K562 (cell line): ENCODE measurements around the gene ANTKMT. TPM values are rescaled to one million over a fixed set of nuclear protein-coding genes. Genes with fewer than 3 reads are reported as not detected.
A peak's percentile ranks its signal among the peaks of the same experiment; 100 is the strongest.

Experiments used
- CHD7 ChIP-seq: fragments of 200-600 bp; sonication (generic); IDR thresholded peaks from one replicate; pipeline ENCODE4 v1.6.1; 2012; ENCODE audit warnings: mild to moderate bottlenecking, low read depth, low read length, inconsistent platforms
- EP300 ChIP-seq: IDR thresholded peaks from 2 replicates; pipeline ENCODE4 v1.6.1; 2012; ENCODE audit warnings: low read length, improper control_type of control experiment
- HSF4 ChIP-seq: fragments of 250-450 bp; sonication (Bioruptor Pico); IDR thresholded peaks from 2 replicates; pipeline ENCODE4 v2.1.2; 2022; ENCODE audit warnings: mild to moderate bottlenecking, moderate library complexity, borderline replicate concordance
- ILK ChIP-seq: fragments of 450-650 bp; IDR thresholded peaks from 2 replicates; pipeline ENCODE4 v1.6.1; 2016; ENCODE audit warnings: missing genetic modification characterization, low read depth, mild to moderate bottlenecking, missing compliant biosample characterization, moderate library complexity, borderline replicate concordance
- POLR3G ChIP-seq: IDR thresholded peaks from 2 replicates; pipeline ENCODE4 v1.6.1; 2011; ENCODE audit not compliant: insufficient read length, insufficient replicate concordance; ENCODE audit errors: extremely low read depth
- TAF1 ChIP-seq: IDR thresholded peaks from 2 replicates; pipeline ENCODE4 v1.6.1; 2011; ENCODE audit warnings: mild to moderate bottlenecking, low read length, moderate library complexity; ENCODE audit not compliant: insufficient read depth, control insufficient read depth, severe bottlenecking; ENCODE audit errors: extremely low read depth
- TFAM ChIP-seq: fragments of 250-450 bp; sonication (Bioruptor Pico); conservative IDR thresholded peaks from 2 replicates; pipeline ENCODE4 v1.5.0; 2021; ENCODE audit warnings: mild to moderate bottlenecking, moderate library complexity
- WHSC1 ChIP-seq: IDR thresholded peaks from one replicate; pipeline ENCODE4 v1.6.1; 2012; ENCODE audit warnings: low read length, control low read depth, inconsistent platforms
- ZNF263 ChIP-seq: sonication (generic); formaldehyde crosslinking; IDR thresholded peaks from 2 replicates; pipeline ENCODE4 v1.8.0; 2022; ENCODE audit warnings: mild to moderate bottlenecking, missing genetic modification reagents, borderline replicate concordance
- ZNF507 ChIP-seq: conservative IDR thresholded peaks from 2 replicates; pipeline ENCODE4 v1.6.1; 2017; ENCODE audit warnings: missing genetic modification characterization, missing compliant biosample characterization
- polyA plus RNA-seq, 8 experiments: library from polyadenylated mRNA; depleted of rRNA in 4 of 8; stranded (reverse) in 5 of 8; unstranded in 3 of 8; fragments of >200 nt; fragmentation: Nextera tagmentation in 2 of 8; fragmentation: Illumina TruSeq in 1 of 8; extraction: Ambion mirVana in 2 of 8; extraction: Trizol in 1 of 8; gene quantifications; 2 replicates each; pipeline versions ENCODE4 v1.2.1 to v1.2.3, GENCODE V29; 2011 to 2014; ENCODE audit warnings: inconsistent platforms in 1 of 8, missing spikeins in 1 of 8
- total RNA-seq, 7 experiments: library from RNA; depleted of rRNA in 6 of 7; stranded (reverse); fragments of >200 nt in 6 of 7; fragmentation: Illumina TruSeq in 2 of 7; extraction: Trizol in 2 of 7; gene quantifications; 2 replicates each; pipeline versions ENCODE4 v1.2.1 to v1.2.3, GENCODE V29; 2011 to 2021; ENCODE audit warnings: low replicate concordance in 1 of 7
- TF ChIP-seq, protein P1 (sequence below): sonication (generic); formaldehyde crosslinking; IDR thresholded peaks from 2 replicates; pipeline ENCODE4 v1.8.0; 2022; ENCODE audit warnings: missing genetic modification reagents, mild to moderate bottlenecking, moderate library complexity, borderline replicate concordance
- TF ChIP-seq, protein P2 (sequence below): sonication (generic); formaldehyde crosslinking; IDR thresholded peaks from 2 replicates; pipeline ENCODE4 v1.8.1; 2023; ENCODE audit warnings: mild to moderate bottlenecking, missing genetic modification reagents

Gene ANTKMT
- total and polyA plus RNA-seq, 9 of the 15 experiments (the other 6 are each of a cell fraction or from before 2014, with no cell fraction given): 0.58 to 217 (median 19.1) TPM

- TF ChIP-seq CHD7: no peak
- TF ChIP-seq, protein P1, sequence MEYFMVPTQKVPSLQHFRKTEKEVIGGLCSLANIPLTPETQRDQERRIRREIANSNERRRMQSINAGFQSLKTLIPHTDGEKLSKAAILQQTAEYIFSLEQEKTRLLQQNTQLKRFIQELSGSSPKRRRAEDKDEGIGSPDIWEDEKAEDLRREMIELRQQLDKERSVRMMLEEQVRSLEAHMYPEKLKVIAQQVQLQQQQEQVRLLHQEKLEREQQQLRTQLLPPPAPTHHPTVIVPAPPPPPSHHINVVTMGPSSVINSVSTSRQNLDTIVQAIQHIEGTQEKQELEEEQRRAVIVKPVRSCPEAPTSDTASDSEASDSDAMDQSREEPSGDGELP: peak; percentile 87; the same call in 1 of the 2 replicates
- TF ChIP-seq ZNF507 (tag): no peak
- TF ChIP-seq ZNF263 (CRISPR knock-in tag): peak; percentile 70; the same call in 1 of the 2 replicates
- TF ChIP-seq TFAM: no peak
- no peak for TF ChIP-seq WHSC1
- TF ChIP-seq, protein P2, sequence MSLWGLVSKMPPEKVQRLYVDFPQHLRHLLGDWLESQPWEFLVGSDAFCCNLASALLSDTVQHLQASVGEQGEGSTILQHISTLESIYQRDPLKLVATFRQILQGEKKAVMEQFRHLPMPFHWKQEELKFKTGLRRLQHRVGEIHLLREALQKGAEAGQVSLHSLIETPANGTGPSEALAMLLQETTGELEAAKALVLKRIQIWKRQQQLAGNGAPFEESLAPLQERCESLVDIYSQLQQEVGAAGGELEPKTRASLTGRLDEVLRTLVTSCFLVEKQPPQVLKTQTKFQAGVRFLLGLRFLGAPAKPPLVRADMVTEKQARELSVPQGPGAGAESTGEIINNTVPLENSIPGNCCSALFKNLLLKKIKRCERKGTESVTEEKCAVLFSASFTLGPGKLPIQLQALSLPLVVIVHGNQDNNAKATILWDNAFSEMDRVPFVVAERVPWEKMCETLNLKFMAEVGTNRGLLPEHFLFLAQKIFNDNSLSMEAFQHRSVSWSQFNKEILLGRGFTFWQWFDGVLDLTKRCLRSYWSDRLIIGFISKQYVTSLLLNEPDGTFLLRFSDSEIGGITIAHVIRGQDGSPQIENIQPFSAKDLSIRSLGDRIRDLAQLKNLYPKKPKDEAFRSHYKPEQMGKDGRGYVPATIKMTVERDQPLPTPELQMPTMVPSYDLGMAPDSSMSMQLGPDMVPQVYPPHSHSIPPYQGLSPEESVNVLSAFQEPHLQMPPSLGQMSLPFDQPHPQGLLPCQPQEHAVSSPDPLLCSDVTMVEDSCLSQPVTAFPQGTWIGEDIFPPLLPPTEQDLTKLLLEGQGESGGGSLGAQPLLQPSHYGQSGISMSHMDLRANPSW (CRISPR knock-in tag): peak; percentile 79; the same call in 1 of the 2 replicates
- TF ChIP-seq ILK (tag): no peak
- TF ChIP-seq EP300: no peak
- TF ChIP-seq TAF1: peak; percentile 24
- no peak for TF ChIP-seq HSF4
- TF ChIP-seq POLR3G: no peak
Measured at GRCh38 chr16:695355-696089, 25.4 kb upstream of the ANTKMT start (continued).
